Heart left ventricle (tissue), 16 donors: Measurements from ENCODE around the gene PEX7. TPM values are rescaled to one million over a fixed set of nuclear protein-coding genes. Genes with fewer than 3 reads are reported as not detected.

Source experiments
- ATAC-seq, 4 donors: fragments of 200-7000 bp; cut with Tn5 transposase; one replicate each; pipeline ENCODE4 v1.9.1; 2020 to 2022; ENCODE audit warnings: moderate library complexity in 4 of 4, mild to moderate bottlenecking in 3 of 4, moderate number of reproducible peaks in 1 of 4
- DNase-seq, 5 donors: peaks; one replicate each; pipeline ENCODE4 v3.0.0-alpha.2; 2020
- H3K27ac ChIP-seq, 12 donors: fragments of 200-600 bp; sonication (generic) in 4 of 12; one replicate each; pipeline versions ENCODE4 v1.5.0 to v1.8.0; 2016 to 2022; ENCODE audit warnings: mild to moderate bottlenecking in 2 of 12
- H3K27me3 ChIP-seq, 9 donors: fragments of 200-600 bp; sonication (generic) in 2 of 9; one replicate each; pipeline versions ENCODE4 v1.5.1 to v1.8.0; 2016 to 2022; ENCODE audit warnings: mild to moderate bottlenecking in 3 of 9
- H3K36me3 ChIP-seq, 9 donors: fragments of 200-600 bp; sonication (generic) in 2 of 9; one replicate each; pipeline versions ENCODE4 v1.5.0 to v1.8.0; 2018 to 2022; ENCODE audit warnings: mild to moderate bottlenecking in 2 of 9
- H3K4me1 ChIP-seq, 12 donors: fragments of 200-600 bp; sonication (generic) in 4 of 12; one replicate each; pipeline versions ENCODE4 v1.5.0 to v1.8.0; 2016 to 2022; ENCODE audit warnings: mild to moderate bottlenecking in 3 of 12
- H3K4me3 ChIP-seq, 12 donors: fragments of 200-600 bp; sonication (generic) in 4 of 12; one replicate each; pipeline versions ENCODE4 v1.5.0 to v1.8.0; 2017 to 2022; ENCODE audit warnings: mild to moderate bottlenecking in 9 of 12, moderate library complexity in 4 of 12
- H3K9me3 ChIP-seq, 12 donors: fragments of 200-600 bp; sonication (generic) in 4 of 12; one replicate each; pipeline versions ENCODE4 v1.5.0 to v1.8.0; 2016 to 2022; ENCODE audit warnings: mild to moderate bottlenecking in 1 of 12
- POLR2A ChIP-seq, 2 donors: fragments of 450-650 bp; IDR thresholded peaks; one replicate each; pipeline ENCODE4 v1.6.1; 2017; ENCODE audit warnings: antibody characterized with exemption in 2 of 2, mild to moderate bottlenecking in 2 of 2, moderate library complexity in 2 of 2
- WGBS, 4 donors: extraction: QIAGEN DNeasy Blood & Tissue Kit in 2 of 4; methylation state at CpG; one replicate each; pipeline versions ENCODE4 v1.1.5 to v1.1.7; 2013 to 2018; 5-methylcytosine and 5-hydroxymethylcytosine counted together
- intact Hi-C, 10 donors: fragments of 100-400 bp; cut with DNase I; formaldehyde crosslinking; loops; one replicate each; pipeline versions ENCODE4 v1.11.1 to v1.14.2; 2022
- polyA plus RNA-seq, 2 donors: library from polyadenylated mRNA; stranded (reverse); fragments of 200-250 nt; gene quantifications; one replicate each; pipeline ENCODE4 v1.2.3, GENCODE V29; 2013
- total RNA-seq, 9 donors: library from RNA; depleted of rRNA in 2 of 9; stranded (reverse); fragments of >200 nt in 2 of 9; fragmentation: NEBNext Ultra II Directional in 3 of 9; extraction: Animal tissue kit (Norgen Biotek cat#: 25700) in 3 of 9; gene quantifications; one replicate each; pipeline versions ENCODE4 v1.1.0 to v1.2.4, GENCODE V29; 2016 to 2023
- TF ChIP-seq, protein P1 (sequence below), 12 donors: fragments of 200-600 bp; sonication (generic) in 4 of 12; IDR thresholded peaks; one replicate each; pipeline versions ENCODE4 v1.5.0 to v1.8.0; 2018 to 2022; ENCODE audit warnings: antibody characterized with exemption in 12 of 12, mild to moderate bottlenecking in 5 of 12
- donor health status: ischemic (EF 13 %, LVEDD 7.1; RV severe dilation, severe dysfunction).
- donor health status: healthy with polysubstance abuse.
- donor health status: DM: no; HTN: yes; CAD: no.
- donor health status: DM: no; HTN: no; CAD: no.
- donor health status: ischemic (EF 25% LVEDD 6.9; RV normal size, moderate dysfunction).
- donor health status: ischemic (EF 25% LVEDD 5.7; RV mildly dilated, moderate dysfunction).
- donor health status: healthy.
- donor health status: DM: yes; HTN: yes; CAD: no.
- donor health status: ischemic (EF 35%, LVEDD 5.7; RV mildly dilated, moderate dysfunction).
- donor health status: nonischemic (EF 11% LVEDD 7.7; RV severe dilation, severe dysfunction).
- donor health status: DM: yes; HTN: yes; CAD: no.
- donor health status: PGD.
- donor health status: ischemic (EF 29% LVEDD 5.4; RV normal size, mild dysfunction).
- donor health status: nonischemic (EF 23%, LVEDD 6.1; RV moderate dilation, normal function).

Gene PEX7
- total and polyA plus RNA-seq, 11 donors = 4.7 to 22.1 (median 15.5) TPM

DNA sequence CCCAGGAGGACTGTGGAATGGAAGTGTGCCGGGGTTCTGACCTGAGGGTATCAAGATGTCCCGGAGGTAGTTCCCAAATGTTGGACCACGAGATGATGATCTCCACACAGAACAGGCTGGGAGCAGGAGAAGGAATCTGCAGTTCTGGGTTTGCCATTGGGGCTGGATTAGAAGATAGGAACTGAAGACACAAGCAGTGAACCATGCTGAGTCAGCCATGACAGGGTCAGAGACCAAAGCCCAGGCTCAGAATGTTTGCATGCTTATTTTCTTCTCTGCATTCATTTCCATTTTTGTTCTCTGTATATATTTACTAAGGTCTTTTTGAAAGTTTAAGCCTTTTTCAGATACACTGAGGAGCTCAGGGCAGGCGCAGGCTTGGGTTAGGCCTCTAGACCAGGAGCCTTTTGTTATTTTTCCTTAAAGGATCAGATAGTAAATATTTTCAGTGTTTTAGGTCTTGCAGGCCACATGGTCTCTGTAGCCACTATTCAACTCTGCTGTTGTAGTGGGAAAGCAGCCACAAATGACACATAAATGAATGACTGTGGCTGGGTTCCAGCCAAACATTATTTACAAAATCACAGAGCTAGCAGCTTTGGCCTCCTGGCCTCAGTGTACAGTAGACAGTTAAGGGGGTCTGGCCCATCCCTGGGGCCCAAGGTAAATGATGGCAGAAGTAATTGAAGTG is 128.2 kb downstream of the PEX7 start:
- Histone ChIP-seq H3K27me3 (peaks cover 0 to 6% (median 0%) of the 10 kb centered on the region in 9 donors), H3K36me3 (no peaks in the 10 kb centered on the region), H3K27ac (no peak overlapping the region), H3K9me3 (no peaks in the 10 kb centered on the region), H3K4me1 (no peaks in the 10 kb centered on the region), H3K4me3 (no peak overlapping the region)
- no peak for DNase-seq
- 70 to 88% (median 78%) methylated on average over 4 of the region's 4 CpGs for WGBS, 4 donors
- no peak for TF ChIP-seq POLR2A (IDR thresholded peaks at IDR 0.05)
- TF ChIP-seq, protein P1, sequence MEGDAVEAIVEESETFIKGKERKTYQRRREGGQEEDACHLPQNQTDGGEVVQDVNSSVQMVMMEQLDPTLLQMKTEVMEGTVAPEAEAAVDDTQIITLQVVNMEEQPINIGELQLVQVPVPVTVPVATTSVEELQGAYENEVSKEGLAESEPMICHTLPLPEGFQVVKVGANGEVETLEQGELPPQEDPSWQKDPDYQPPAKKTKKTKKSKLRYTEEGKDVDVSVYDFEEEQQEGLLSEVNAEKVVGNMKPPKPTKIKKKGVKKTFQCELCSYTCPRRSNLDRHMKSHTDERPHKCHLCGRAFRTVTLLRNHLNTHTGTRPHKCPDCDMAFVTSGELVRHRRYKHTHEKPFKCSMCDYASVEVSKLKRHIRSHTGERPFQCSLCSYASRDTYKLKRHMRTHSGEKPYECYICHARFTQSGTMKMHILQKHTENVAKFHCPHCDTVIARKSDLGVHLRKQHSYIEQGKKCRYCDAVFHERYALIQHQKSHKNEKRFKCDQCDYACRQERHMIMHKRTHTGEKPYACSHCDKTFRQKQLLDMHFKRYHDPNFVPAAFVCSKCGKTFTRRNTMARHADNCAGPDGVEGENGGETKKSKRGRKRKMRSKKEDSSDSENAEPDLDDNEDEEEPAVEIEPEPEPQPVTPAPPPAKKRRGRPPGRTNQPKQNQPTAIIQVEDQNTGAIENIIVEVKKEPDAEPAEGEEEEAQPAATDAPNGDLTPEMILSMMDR (IDR thresholded peaks at IDR 0.05) = no peak
- no peak for ATAC-seq
- intact Hi-C loops = no loop called here

DNA sequence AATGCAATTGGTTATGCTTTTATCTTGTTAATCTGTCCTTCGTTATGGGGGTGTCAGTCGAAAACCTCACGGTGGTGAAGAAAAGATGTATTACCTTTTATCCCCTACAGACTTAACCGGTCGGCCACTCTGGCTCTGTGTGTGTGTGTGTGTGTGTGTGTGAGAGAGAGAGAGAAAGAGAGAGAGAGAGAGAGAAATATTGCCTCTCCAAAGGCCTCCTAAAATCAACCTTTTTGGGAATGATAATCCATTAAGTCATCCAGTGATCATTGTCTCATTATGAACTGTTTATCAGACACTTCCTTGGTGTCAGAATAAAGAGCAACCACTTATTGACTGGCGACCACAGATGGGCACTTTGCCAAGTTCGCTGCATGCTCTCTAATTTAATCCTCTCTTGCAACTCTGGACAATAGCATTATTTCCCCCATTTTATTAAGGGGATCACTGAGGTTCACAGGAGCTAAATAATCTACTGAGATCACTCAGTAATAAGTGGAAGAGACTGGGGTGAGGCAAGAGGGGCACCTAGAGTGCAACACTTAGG is 130.4 kb downstream of the PEX7 start:
- H3K27me3 ChIP-seq = no peaks in the 10 kb centered on the region
- H3K36me3 ChIP-seq = no peaks in the 10 kb centered on the region
- H3K4me1 ChIP-seq = peaks cover 0 to 10% (median 0%) of the 10 kb centered on the region in 12 donors
- 60 to 66% (median 63%) methylated on average over 7 of the region's 7 CpGs for WGBS, 4 donors
- DNase-seq (no peak), ATAC-seq (no peak)
- TF ChIP-seq, protein P1 (IDR thresholded peaks at IDR 0.05) = no peak
- TF ChIP-seq POLR2A (IDR thresholded peaks at IDR 0.05) = no peak
- no peak overlapping the region for H3K27ac ChIP-seq
- no peaks in the 10 kb centered on the region for H3K9me3 ChIP-seq
- intact Hi-C loops = no loop called here
- no peak overlapping the region for H3K4me3 ChIP-seq

DNA sequence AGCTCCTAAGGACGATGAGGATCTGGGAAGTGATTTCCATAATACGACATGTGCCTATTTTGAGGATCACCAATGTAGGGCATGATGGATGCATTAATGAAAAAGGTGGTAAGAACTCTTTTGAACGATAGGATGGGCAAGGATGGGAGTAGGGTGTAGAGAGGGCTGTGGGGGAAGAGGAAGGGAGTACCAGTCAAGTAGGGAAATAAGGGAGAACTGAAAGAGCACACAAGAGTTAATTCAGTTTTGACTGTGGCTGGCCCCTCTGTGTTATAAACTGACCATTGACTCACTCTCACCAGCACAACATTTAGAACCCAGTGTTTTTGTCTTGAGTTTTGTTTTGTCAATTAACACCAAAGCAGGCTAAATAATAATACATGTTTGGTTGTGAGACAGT is 132.7 kb downstream of the PEX7 start:
- DNase-seq = no peak
- peaks cover 0 to 10% (median 0%) of the 10 kb centered on the region in 12 donors for H3K4me1 ChIP-seq
- H3K36me3 ChIP-seq = no peaks in the 10 kb centered on the region
- no peak overlapping the region for H3K4me3 ChIP-seq
- H3K9me3 ChIP-seq = no peaks in the 10 kb centered on the region
- peaks cover 0 to 4% (median 0%) of the 10 kb centered on the region in 9 donors for H3K27me3 ChIP-seq
- no peak overlapping the region for H3K27ac ChIP-seq
- intact Hi-C loops = no loop called here
- ATAC-seq = no peak
- TF ChIP-seq POLR2A (IDR thresholded peaks at IDR 0.05) = no peak
- TF ChIP-seq, protein P1 (IDR thresholded peaks at IDR 0.05) = no peak
- WGBS, 4 donors = 89 to 94% (median 91%) methylated on average over 3 of the region's 3 CpGs

DNA sequence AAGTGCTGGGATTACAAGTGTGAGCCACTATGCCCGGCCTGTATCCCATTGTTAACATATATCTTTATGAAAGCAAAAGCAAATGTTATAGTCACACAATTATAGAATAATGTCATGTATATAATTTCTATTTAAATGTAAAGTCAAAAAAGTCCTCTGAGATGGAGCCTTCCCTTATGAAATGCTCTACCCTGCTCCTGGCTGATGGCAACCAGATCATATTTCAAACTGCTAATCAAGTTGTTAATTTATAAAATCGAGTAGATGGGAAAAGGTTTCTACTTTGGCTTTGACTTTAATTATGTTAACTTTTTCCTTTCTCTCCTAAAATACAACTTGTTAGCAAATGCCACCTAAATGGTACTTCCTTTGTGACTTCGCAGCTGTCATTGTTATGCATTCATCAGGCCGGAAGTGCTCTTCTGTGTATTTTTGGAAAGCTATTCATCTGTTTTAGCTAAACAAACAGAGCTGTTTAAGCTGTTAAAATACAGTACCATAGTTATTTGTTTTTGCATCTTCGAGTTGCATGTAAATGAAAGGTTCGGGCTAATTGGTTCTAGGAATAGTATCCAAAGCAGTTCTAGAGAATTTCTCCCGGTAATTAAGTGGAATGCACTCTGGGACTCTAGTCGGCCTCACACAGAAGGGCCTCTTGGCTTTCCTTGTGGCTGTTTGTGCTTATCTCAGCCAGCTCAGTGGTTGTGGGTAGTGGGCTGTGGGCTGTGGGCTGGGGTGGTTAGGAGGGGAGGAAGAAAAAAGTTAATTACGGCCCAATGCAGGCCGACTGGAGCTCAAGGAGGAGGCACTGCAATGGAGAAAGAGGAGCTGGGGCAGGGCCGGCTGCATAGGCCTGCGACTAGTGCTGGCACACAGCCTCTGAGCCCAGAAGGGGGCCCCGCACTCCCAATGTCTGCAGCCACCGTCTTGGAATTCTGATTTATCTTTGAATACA is 134.5 kb downstream of the PEX7 start:
- peaks cover 0 to 4% (median 0%) of the 10 kb centered on the region in 9 donors for H3K27me3 ChIP-seq
- H3K27ac ChIP-seq = no peak overlapping the region
- TF ChIP-seq POLR2A (IDR thresholded peaks at IDR 0.05) = no peak
- TF ChIP-seq, protein P1 (IDR thresholded peaks at IDR 0.05) = no peak
- WGBS, 4 donors = 49 to 55% (median 53%) methylated on average over 14 of the region's 14 CpGs
- no peak for DNase-seq
- H3K36me3 ChIP-seq = no peaks in the 10 kb centered on the region
- no peak for ATAC-seq
- H3K4me3 ChIP-seq = no peak overlapping the region
- peaks cover 0 to 10% (median 0%) of the 10 kb centered on the region in 12 donors for H3K4me1 ChIP-seq
- H3K9me3 ChIP-seq = no peaks in the 10 kb centered on the region
- intact Hi-C loops = no loop called here
